ENCODE results near the gene BAZ1A. TPM values are rescaled to one million over a fixed set of nuclear protein-coding genes. Genes with fewer than 3 reads are reported as not detected.
A peak's percentile ranks its signal among the peaks of the same experiment; 100 is the strongest.

The BAZ1A gene
- total and polyA plus RNA-seq, 2 of the 8 experiments (the other 6 are each of a cell fraction or from before 2014, with no cell fraction given) = 8.0 to 23.1 TPM

- H3K23me2 ChIP-seq (ENCODE audit: low read depth, low read length) = peaks cover 3% of the 10 kb centered on the region
- no peak for DNase-seq (ENCODE audit: low read depth in 1 of 2, low spot score in 2 of 2)
- H3K4me2 ChIP-seq (ENCODE audit: insufficient read depth in 1 of 2, low read depth in 2 of 2, low read length in 2 of 2) = peak overlapping the region; percentile 84 to 86
- no peak overlapping the region for H4K5ac ChIP-seq (ENCODE audit: insufficient read length, low read depth, low read length)
- no peaks in the 10 kb centered on the region for H3K4me1 ChIP-seq (replicated peaks in 1 of 4; ENCODE audit: control insufficient read depth in 3 of 4, insufficient read depth in 4 of 4, low read length in 3 of 4)
- no peak for FAIRE-seq
- ChIA-PET CTCF (ENCODE audit: partially characterized antibody) (interaction anchor here (1.6 kb wide), 1 partner anchor 9 kb away, joined by 5 read pairs; no protein-coding TSS in a partner anchor), POLR2A (ENCODE audit: partially characterized antibody) (interaction anchor here (0.6 to 6.3 kb wide), 9 partner anchors 8 to 690 kb away, joined by 3 to 31 read pairs (median 3); partner anchors contain the start of genes EAPP, NFKBIA and SNX6)
- peak overlapping the region; percentile 13 for H3K4ac ChIP-seq (replicated peaks; ENCODE audit: insufficient read length, low read depth, low read length)
- no peak overlapping the region for H2BK120ac ChIP-seq (replicated peaks; ENCODE audit: low read depth, low read length)
- H3K23ac ChIP-seq (ENCODE audit: insufficient read length) = no peak overlapping the region
- peak overlapping the region; percentile 71 to 95 (median 90) for H3K9ac ChIP-seq (replicated peaks in 1 of 4; ENCODE audit: extremely low read depth in 1 of 4, low read depth in 3 of 4, low read length in 3 of 4)
- peak overlapping the region; percentile 85 for H2AFZ ChIP-seq (ENCODE audit: low read length)
- H2BK20ac ChIP-seq (ENCODE audit: low read length) = no peak overlapping the region
- no peak overlapping the region; the same call in 1 of the 2 replicates for H3K18ac ChIP-seq (ENCODE audit: extremely low read depth, low read length)
- peaks cover 0 to 14% (median 2%) of the 10 kb centered on the region in 4 experiments; a peak in 2 of 8 replicates for H3K36me3 ChIP-seq (ENCODE audit: control insufficient read depth in 2 of 4, insufficient read depth in 4 of 4, low read length in 3 of 4)
- peaks cover 0 to 7% of the 10 kb centered on the region in 2 experiments; a peak in 2 of 4 replicates for H3K79me2 ChIP-seq (ENCODE audit: control insufficient read depth in 1 of 2, insufficient read depth in 2 of 2, low read length in 2 of 2)
- H3K14ac ChIP-seq (ENCODE audit: insufficient read length) = no peak overlapping the region
- H3K9me3 ChIP-seq (ENCODE audit: insufficient read depth in 2 of 2, low read depth in 1 of 2, low read length in 1 of 2) = no peaks in the 10 kb centered on the region
- no peaks in the 10 kb centered on the region for H4K20me1 ChIP-seq (replicated peaks in 1 of 2; ENCODE audit: control insufficient read depth in 1 of 2, insufficient read depth in 2 of 2, low read length in 2 of 2)
- 11% methylated on average over 19 of the region's 33 CpGs; no CpG with 5 or more reads in 1 of the 2 experiments for WGBS, 2 experiments (ENCODE audit: extremely low coverage in 1 of 2, insufficient coverage in 1 of 2, insufficient read length in 1 of 2, insufficient replicate concordance in 2 of 2, low coverage in 1 of 2, low lambda C conversion rate in 2 of 2, missing lambda C conversion rate in 1 of 2)
- H3K79me1 ChIP-seq (ENCODE audit: low read depth, low read length) = no peaks in the 10 kb centered on the region
- H2BK12ac ChIP-seq (ENCODE audit: low read depth, low read length) = no peak overlapping the region
- H3K27ac ChIP-seq (ENCODE audit: low read depth, low read length) = peak overlapping the region; percentile 62
- peak overlapping the region; percentile 89 for H3K56ac ChIP-seq (replicated peaks; ENCODE audit: insufficient read length, low read depth, low read length)
- no peak overlapping the region for H4K91ac ChIP-seq (replicated peaks; ENCODE audit: insufficient read length, low read length)
- H2BK15ac ChIP-seq (ENCODE audit: low read length) = no peak overlapping the region
- H2BK5ac ChIP-seq (ENCODE audit: low read depth, low read length) = 0 out of 2 replicates have a peak overlapping the region, but pooled peaks have one; percentile 53
- H3K4me3 ChIP-seq (ENCODE audit: extremely low read depth in 1 of 4, insufficient read depth in 2 of 4, low read depth in 3 of 4, low read length in 4 of 4) = peak overlapping the region; percentile 73 to 99 (median 88)
- peaks cover 0 to 4% (median 0%) of the 10 kb centered on the region in 4 experiments; a peak in 3 of 7 replicates for H3K27me3 ChIP-seq (replicated peaks in 1 of 4; ENCODE audit: control insufficient read depth in 3 of 4, extremely low read depth in 1 of 4, insufficient read depth in 3 of 4, low read length in 3 of 4)
- peak overlapping the region; percentile 93; the same call in 1 of the 2 replicates for H4K8ac ChIP-seq (ENCODE audit: extremely low read depth, insufficient read depth, low read length)
- no peak overlapping the region for H2AK5ac ChIP-seq (ENCODE audit: low read depth, low read length)
- no peak for TF ChIP-seq SP4 (IDR thresholded peaks at IDR 0.05; ENCODE audit: low read length)
- TF ChIP-seq RAD21 (IDR thresholded peaks at IDR 0.05 in 1 of 2, conservative IDR thresholded peaks at IDR 0.05 in 1 of 2; ENCODE audit: low read depth in 2 of 2, low read length in 2 of 2) = no peak
- no peak for TF ChIP-seq NRF1 (IDR thresholded peaks at IDR 0.05; ENCODE audit: low read depth, low read length)
- no peak for TF ChIP-seq BACH1 (IDR thresholded peaks at IDR 0.05; ENCODE audit: low read length)
- no peak for TF ChIP-seq SRF (IDR thresholded peaks at IDR 0.05; ENCODE audit: low read depth, low read length)
- TF ChIP-seq RBBP5 (IDR thresholded peaks at IDR 0.05; ENCODE audit: borderline replicate concordance, low read depth, low read length) = no peak
- no peak for TF ChIP-seq TAF7 (optimal IDR thresholded peaks at IDR 0.05; ENCODE audit: borderline replicate concordance, low read depth, low read length)
- TF ChIP-seq SUZ12 (IDR thresholded peaks at IDR 0.05; ENCODE audit: low read length) = no peak
- TF ChIP-seq E2F6 (IDR thresholded peaks at IDR 0.05) = no peak
- TF ChIP-seq CHD1 (IDR thresholded peaks at IDR 0.05; ENCODE audit: low read depth, low read length) = no peak
- no peak for TF ChIP-seq RFX5 (IDR thresholded peaks at IDR 0.05; ENCODE audit: borderline replicate concordance, low read depth, low read length)
Measured at GRCh38 chr14:34713681-34714319, 161.4 kb downstream of the BAZ1A start.
